ENCODE results near the gene LRRC3.

DNA sequence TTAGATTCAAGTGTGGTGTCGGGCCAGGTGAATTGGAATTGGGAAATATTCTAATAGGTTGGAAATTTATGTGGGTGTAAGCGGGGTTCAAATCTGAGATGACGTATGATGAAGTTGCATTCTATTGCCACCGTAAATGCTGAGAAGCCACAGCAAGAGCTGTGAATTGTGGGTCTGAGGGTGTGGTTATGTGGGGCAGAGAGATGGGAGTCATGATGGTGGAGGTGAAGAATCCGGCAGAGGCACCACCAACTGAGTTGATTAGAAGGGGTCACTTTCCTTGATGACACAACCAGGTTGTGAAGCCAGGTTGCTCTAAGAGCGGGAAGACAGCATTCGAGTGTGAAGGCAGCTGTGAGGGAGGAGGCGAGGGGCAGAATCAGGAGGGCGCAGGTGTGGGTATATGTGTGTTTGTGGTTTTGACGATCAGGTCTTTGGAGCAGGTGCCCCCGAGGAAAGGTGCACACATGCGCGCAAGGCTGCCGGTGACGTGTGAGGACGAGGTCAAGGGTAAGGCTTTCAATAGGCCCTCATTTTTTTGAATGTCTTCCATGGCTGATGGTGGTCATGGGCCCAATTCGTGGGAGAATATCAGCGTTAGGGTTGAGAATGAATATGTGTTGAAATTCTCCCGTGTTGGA, 18.7 kb downstream of the LRRC3 start:
- TF ChIP-seq, protein P1, sequence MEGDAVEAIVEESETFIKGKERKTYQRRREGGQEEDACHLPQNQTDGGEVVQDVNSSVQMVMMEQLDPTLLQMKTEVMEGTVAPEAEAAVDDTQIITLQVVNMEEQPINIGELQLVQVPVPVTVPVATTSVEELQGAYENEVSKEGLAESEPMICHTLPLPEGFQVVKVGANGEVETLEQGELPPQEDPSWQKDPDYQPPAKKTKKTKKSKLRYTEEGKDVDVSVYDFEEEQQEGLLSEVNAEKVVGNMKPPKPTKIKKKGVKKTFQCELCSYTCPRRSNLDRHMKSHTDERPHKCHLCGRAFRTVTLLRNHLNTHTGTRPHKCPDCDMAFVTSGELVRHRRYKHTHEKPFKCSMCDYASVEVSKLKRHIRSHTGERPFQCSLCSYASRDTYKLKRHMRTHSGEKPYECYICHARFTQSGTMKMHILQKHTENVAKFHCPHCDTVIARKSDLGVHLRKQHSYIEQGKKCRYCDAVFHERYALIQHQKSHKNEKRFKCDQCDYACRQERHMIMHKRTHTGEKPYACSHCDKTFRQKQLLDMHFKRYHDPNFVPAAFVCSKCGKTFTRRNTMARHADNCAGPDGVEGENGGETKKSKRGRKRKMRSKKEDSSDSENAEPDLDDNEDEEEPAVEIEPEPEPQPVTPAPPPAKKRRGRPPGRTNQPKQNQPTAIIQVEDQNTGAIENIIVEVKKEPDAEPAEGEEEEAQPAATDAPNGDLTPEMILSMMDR (IDR thresholded peaks at IDR 0.05; ENCODE audit: low read depth, low read length) = no peak
- TF ChIP-seq POLR2A (IDR thresholded peaks at IDR 0.05; ENCODE audit: extremely low read depth, insufficient read length) = no peak
- TF ChIP-seq, protein P2, sequence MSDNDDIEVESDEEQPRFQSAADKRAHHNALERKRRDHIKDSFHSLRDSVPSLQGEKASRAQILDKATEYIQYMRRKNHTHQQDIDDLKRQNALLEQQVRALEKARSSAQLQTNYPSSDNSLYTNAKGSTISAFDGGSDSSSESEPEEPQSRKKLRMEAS (IDR thresholded peaks at IDR 0.05; ENCODE audit: low read depth, low read length) = no peak
